ENCODE data around the gene CPNE2. TPM values are rescaled to one million over a fixed set of nuclear protein-coding genes. Genes with fewer than 3 reads are reported as not detected.

CPNE2 gene
- total and polyA plus RNA-seq, 7 donors = 22.9 to 75.1 (median 59.9) TPM

- 84 to 90% methylated on average over 14 of the region's 14 CpGs for WGBS, 2 donors
- Histone ChIP-seq H3K27ac (no peak overlapping the region), H3K4me1 (no peaks in the 10 kb centered on the region), H3K36me3 (peaks cover 0 to 12% (median 0%) of the 10 kb centered on the region in 4 donors), H3K4me3 (no peak overlapping the region), H3K9me3 (no peaks in the 10 kb centered on the region), H3K27me3 (no peaks in the 10 kb centered on the region)
- TF ChIP-seq POLR2A (IDR thresholded peaks at IDR 0.05) = no peak
- no peak for TF ChIP-seq EP300 (IDR thresholded peaks at IDR 0.05)
- TF ChIP-seq CTCF (IDR thresholded peaks at IDR 0.05) = no peak
- no peak for TF ChIP-seq POLR2AphosphoS5 (IDR thresholded peaks at IDR 0.05)
- DNase-seq = no peak
- intact Hi-C loops (cut with DNase I) = no loop called here
Observed at GRCh38 chr16:57137043-57137442, 44.7 kb downstream of the CPNE2 start.

GRCh38 chr16:57137566-57138273, 45.3 kb downstream of the CPNE2 start:
- no peak overlapping the region for H3K4me3 ChIP-seq
- intact Hi-C loops (cut with DNase I) = no loop called here
- no peak overlapping the region for H3K27ac ChIP-seq
- TF ChIP-seq CTCF (IDR thresholded peaks at IDR 0.05) (no peak), EP300 (IDR thresholded peaks at IDR 0.05) (no peak), POLR2AphosphoS5 (IDR thresholded peaks at IDR 0.05) (no peak), POLR2A (IDR thresholded peaks at IDR 0.05) (no peak)
- no peak for DNase-seq
- 83 to 85% methylated on average over 10 of the region's 10 CpGs for WGBS, 2 donors
- H3K36me3 ChIP-seq = peaks cover 0 to 12% (median 0%) of the 10 kb centered on the region in 4 donors
- H3K9me3 ChIP-seq = no peaks in the 10 kb centered on the region
- no peaks in the 10 kb centered on the region for H3K4me1 ChIP-seq
- H3K27me3 ChIP-seq = no peaks in the 10 kb centered on the region

GRCh38 chr16:57138281-57138935, 46.0 kb downstream of the CPNE2 start:
- Histone ChIP-seq H3K9me3 (no peaks in the 10 kb centered on the region), H3K27ac (no peak overlapping the region), H3K4me3 (no peak overlapping the region), H3K27me3 (no peaks in the 10 kb centered on the region), H3K4me1 (no peaks in the 10 kb centered on the region), H3K36me3 (peaks cover 0 to 12% (median 0%) of the 10 kb centered on the region in 4 donors)
- TF ChIP-seq POLR2AphosphoS5 (IDR thresholded peaks at IDR 0.05) (no peak), EP300 (IDR thresholded peaks at IDR 0.05) (no peak), POLR2A (IDR thresholded peaks at IDR 0.05) (no peak), CTCF (IDR thresholded peaks at IDR 0.05) (no peak)
- intact Hi-C loops (cut with DNase I) = no loop called here
- DNase-seq = peak; percentile 37
- 89 to 90% methylated on average over 10 of the region's 10 CpGs for WGBS, 2 donors

GRCh38 chr16:57140931-57141668, 48.7 kb downstream of the CPNE2 start:
- peak; percentile 40 for DNase-seq
- intact Hi-C loops (cut with DNase I) = no loop called here

More at GRCh38 chr16:57140931-57141668, 48.7 kb downstream of the CPNE2 start:
- Histone ChIP-seq H3K9me3 (no peaks in the 10 kb centered on the region), H3K4me1 (no peaks in the 10 kb centered on the region), H3K36me3 (peaks cover 0 to 12% (median 0%) of the 10 kb centered on the region in 4 donors), H3K4me3 (no peak overlapping the region), H3K27me3 (no peaks in the 10 kb centered on the region), H3K27ac (no peak overlapping the region)
- TF ChIP-seq POLR2A (IDR thresholded peaks at IDR 0.05) = no peak
- no peak for TF ChIP-seq CTCF (IDR thresholded peaks at IDR 0.05)
- no peak for TF ChIP-seq POLR2AphosphoS5 (IDR thresholded peaks at IDR 0.05)
- no peak for TF ChIP-seq EP300 (IDR thresholded peaks at IDR 0.05)
- WGBS, 2 donors = 49 to 81% methylated on average over 7 of the region's 7 CpGs
